ENCODE results near the gene ARHGAP28.

The ARHGAP28 gene

GRCh38 chr18:6730416-6731221 lies 1.1 kb downstream of the ARHGAP28 start:
- no peak for DNase-seq

- DNase-seq: no peak
Measured at GRCh38 chr18:6731222-6731596, 1.7 kb downstream of the ARHGAP28 start.

GRCh38 chr18:6732952-6733351 lies 3.4 kb downstream of the ARHGAP28 start:
- no peak for DNase-seq

GRCh38 chr18:6733758-6734157 lies 4.2 kb downstream of the ARHGAP28 start:
- no peak for DNase-seq

GRCh38 chr18:6734726-6735430 lies 5.4 kb downstream of the ARHGAP28 start:
- DNase-seq: no peak

- no peak for DNase-seq
Measured at GRCh38 chr18:6737833-6738232, 8.3 kb downstream of the ARHGAP28 start.

- DNase-seq: no peak
Measured at GRCh38 chr18:6738622-6739021, 9.1 kb downstream of the ARHGAP28 start.

- no peak for DNase-seq
Measured at GRCh38 chr18:6741232-6741663, 11.7 kb downstream of the ARHGAP28 start.

GRCh38 chr18:6741786-6742185 lies 12.3 kb downstream of the ARHGAP28 start:
- DNase-seq: no peak

GRCh38 chr18:6743999-6744398 lies 14.5 kb downstream of the ARHGAP28 start:
- no peak for DNase-seq

- no peak for DNase-seq
Measured at GRCh38 chr18:6744816-6745455, 15.4 kb downstream of the ARHGAP28 start.

GRCh38 chr18:6745504-6746031 lies 16.1 kb downstream of the ARHGAP28 start:
- no peak for DNase-seq

GRCh38 chr18:6746386-6746960 lies 17.0 kb downstream of the ARHGAP28 start:
- DNase-seq: no peak

GRCh38 chr18:6747646-6748045 lies 18.1 kb downstream of the ARHGAP28 start:
- DNase-seq: no peak

- no peak for DNase-seq
Measured at GRCh38 chr18:6748241-6748640, 18.7 kb downstream of the ARHGAP28 start.

GRCh38 chr18:6750411-6750810 lies 20.9 kb downstream of the ARHGAP28 start:
- DNase-seq: no peak

GRCh38 chr18:6751222-6751621 lies 21.7 kb downstream of the ARHGAP28 start:
- DNase-seq: no peak

- DNase-seq: no peak
Measured at GRCh38 chr18:6752202-6752860, 22.8 kb downstream of the ARHGAP28 start.

- no peak for DNase-seq
Measured at GRCh38 chr18:6755107-6755506, 25.6 kb downstream of the ARHGAP28 start.

GRCh38 chr18:6757931-6758330 lies 28.4 kb downstream of the ARHGAP28 start:
- DNase-seq: no peak

- DNase-seq: no peak
Measured at GRCh38 chr18:6759579-6759978, 30.1 kb downstream of the ARHGAP28 start.

- no peak for DNase-seq
Measured at GRCh38 chr18:6763524-6763923, 34.0 kb downstream of the ARHGAP28 start.

Data from right kidney (tissue), 1 donor.